ENCODE measurements around the gene TMEM82.

DNA sequence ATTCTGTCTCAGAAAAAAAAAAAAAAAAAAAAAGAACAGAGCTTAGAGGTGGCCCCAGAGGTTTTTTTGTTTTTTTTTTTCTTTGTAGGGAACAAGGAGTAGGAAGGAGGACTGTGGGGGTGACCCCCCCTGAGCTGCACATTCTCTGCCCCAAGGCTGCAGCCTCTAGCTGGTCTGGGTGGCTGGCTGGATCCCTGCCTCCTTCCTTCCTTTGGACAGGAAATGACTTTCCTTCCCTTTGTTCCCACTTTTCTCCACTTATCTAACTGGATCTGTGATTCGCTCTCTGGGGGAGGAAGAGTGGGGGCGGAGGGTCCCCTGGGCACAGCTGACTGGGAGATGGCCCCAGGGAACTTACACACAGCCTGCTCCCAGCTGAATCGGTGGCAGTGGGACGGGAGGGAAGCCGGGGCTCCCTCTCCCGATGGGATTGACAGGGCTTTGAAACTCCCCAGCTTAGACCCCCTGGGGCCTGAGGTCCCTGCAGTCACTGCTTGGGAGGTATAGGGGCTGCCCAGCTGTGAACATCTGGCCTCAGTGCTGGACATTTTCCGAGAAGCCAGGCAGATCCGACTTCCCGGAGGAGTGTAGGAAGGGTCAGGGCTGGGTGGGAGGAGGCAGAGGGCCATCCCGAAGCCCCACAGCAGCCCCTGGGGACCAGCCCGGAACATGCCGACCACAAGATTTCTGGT is 18.4 kb downstream of the TMEM82 start:
- no peak for TF ChIP-seq POLR2A (IDR thresholded peaks at IDR 0.05)
- TF ChIP-seq, protein P1, sequence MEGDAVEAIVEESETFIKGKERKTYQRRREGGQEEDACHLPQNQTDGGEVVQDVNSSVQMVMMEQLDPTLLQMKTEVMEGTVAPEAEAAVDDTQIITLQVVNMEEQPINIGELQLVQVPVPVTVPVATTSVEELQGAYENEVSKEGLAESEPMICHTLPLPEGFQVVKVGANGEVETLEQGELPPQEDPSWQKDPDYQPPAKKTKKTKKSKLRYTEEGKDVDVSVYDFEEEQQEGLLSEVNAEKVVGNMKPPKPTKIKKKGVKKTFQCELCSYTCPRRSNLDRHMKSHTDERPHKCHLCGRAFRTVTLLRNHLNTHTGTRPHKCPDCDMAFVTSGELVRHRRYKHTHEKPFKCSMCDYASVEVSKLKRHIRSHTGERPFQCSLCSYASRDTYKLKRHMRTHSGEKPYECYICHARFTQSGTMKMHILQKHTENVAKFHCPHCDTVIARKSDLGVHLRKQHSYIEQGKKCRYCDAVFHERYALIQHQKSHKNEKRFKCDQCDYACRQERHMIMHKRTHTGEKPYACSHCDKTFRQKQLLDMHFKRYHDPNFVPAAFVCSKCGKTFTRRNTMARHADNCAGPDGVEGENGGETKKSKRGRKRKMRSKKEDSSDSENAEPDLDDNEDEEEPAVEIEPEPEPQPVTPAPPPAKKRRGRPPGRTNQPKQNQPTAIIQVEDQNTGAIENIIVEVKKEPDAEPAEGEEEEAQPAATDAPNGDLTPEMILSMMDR (IDR thresholded peaks at IDR 0.05), result no peak

Data from right lobe of liver (tissue), 4 donors.